Measurements from ENCODE around the gene ASPRV1.

Gene ASPRV1

DNA sequence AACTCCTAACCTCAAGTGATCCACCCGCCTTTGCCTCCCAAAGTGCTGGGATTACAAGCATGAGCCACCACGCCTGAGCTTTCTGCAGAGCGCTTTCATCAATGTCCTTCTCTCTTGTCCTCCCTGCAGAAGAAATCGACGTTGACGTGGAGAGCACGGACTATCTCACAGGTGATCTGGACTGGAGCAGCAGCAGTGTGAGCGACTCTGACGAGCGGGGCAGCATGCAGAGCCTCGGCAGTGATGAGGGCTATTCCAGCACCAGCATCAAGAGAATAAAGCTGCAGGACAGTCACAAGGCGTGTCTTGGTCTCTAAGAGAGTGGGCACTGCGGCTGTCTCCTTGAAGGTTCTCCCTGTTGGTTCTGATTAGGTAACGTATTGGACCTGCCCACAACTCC is 23.5 kb downstream of the ASPRV1 start:
- no peak for DNase-seq

DNA sequence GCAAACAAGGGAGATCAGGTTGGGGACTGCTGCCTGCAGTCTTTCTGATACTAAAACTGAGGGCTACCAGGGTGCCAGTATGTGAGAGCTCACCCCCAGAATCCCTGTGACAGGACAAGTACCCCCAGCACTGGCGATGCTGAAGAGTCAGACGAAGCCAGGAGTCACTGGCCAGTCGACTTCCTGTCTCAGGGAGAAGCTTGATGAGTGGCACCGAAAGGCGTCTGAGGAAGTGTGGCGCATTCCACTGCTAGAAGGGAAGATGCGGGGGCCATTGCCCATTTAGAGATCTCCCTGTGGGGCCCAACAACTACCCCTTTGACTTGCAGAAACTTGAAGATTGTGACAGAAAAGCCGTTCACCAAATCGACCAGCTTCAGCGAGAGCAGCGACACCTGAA is 24.5 kb downstream of the ASPRV1 start:
- no peak for DNase-seq

DNA sequence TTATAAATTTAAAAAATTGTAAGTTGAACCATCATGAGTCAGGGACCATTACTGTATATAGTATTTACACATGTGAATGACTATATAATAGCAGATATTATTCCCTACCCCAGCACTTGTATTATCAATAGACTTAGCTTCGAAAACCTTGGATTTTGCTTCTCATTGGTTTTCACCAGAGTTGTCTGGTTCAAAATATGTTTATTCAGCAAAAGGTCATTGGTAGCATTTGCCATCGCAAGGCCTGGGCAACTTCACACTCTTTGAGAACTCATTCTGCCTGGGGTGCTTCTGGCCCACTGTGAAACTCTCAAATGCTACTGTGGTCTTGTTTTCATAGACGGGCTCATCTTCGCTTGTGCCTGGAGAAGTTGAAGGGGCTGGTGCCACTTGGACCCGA is 26.4 kb downstream of the ASPRV1 start:
- no peak for DNase-seq

DNA sequence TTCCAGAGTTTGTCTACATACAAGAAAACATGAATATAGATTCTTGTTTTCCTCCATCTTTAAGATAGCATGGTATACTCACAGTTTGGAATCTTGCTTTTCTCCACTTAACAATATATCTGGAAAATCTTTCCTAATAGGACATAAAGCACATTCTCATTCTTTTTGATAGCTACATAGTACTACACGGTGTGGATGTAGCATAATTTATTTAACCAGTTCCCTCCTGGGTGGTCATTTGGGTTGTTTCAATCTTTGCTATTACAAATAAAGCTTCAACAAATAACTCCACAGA is 26.9 kb downstream of the ASPRV1 start:
- DNase-seq = no peak

DNA sequence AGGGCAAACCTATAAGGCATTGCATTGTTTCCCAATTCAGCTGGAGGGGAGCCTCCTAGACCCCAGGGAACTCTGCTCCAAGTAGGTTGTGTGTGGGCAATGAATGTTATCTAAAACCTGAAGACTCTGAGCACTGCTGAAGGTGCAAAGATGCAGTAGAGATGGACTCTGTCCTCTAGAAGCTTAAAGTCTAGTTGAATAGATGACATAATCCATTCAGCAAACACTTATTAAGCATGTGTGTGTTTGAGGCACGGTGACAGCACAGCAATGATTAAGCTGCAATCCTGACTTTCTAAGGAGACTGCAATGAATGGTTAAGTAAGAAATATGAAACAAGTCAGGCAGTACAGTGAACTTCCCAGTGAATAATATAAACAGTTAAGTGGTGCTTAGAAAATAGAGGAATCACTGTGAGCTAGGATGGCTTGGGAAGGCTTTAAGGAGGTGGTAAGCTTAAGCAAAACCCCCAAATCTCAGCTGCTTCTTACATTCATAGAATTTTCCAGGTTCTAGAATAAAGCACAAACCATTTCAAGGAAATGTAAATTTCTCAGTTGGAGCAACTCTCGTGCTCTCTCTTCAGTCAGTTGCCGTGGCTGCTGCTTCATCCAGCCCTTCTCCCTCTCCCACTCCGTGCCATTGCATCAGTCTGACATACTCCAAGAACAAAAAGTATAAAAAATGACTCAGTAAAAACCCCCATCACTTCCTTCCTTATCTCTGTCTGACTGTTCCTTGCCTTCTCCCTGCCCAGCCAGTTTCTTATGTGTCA is 27.4 kb downstream of the ASPRV1 start:
- no peak for DNase-seq

DNA sequence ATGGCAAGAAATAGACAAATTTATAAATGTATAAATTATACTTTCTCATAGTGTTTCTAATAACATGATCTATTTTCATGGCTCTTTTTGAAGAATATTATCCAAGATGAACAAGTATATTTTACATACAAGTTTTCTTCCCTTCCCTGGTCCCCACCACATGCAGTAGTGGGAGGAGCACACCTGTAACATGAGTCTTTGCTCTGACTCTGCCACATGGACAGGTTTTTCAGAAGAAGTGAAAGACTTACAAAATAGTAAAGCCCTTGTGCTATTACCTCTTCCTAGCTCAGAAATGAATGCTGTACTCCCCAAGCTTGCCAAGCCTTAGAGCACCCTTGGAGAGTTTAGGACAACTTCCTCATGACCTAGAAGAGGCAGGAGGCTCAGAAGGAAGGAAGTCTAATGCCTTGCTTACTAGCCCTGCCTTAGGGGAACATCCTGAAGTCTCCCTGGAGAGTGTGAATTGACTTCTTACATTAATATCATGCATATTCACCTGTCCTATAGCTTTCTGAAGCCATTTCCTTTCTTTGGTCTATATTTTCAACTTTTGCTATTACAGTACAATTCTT is 28.1 kb downstream of the ASPRV1 start:
- no peak for DNase-seq

DNA sequence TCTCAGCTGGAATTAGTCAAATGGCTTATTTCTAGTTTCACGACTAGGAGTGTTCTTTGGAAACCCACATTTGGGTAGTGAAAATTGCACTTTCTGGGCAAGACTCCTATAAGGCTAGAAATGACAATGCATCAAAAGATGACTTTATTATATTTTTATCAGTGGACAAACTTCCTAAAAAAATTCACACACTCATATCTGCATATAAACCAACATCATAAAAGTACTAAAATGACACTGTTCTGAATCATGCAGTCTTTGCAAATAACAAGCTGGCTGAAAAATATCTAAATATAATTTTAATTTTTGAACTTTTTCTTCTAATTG is 28.9 kb downstream of the ASPRV1 start:
- no peak for DNase-seq

DNA sequence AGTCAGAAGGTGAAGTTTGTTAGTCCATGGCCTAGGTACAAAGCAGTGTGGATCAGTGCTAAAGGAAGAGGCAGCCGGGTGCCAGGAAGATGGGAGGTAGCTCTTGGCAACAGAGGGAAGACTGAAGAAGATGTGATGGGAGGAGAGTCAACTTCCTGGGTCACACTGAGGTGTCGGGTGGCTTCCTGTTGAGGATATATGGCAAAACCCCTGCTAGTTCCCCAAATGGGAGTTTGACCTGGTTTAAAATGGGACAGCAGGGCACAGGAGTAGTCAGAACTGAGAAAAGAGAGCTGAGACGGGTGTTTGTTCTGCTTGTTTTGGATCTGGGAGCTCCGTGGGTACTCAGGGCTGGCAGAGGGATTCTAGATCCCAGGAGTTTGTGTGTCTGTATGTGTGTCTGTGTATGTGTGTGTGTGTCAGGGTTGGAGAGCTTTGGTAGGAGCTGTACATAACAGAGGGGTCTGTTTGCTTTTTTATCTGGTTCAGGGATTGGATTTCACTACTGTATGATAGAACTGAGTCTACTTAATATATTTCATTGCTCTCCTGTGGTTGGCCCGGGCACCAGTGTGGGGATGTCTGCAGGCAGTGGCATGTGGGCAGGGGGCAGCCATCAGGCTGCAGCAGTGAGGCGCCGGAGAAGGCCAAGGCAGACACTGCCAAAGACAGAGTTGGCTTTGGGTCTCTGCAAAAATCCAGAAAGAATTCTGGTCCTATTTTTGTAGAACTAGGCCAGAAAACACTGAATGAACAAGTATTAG is 29.4 kb downstream of the ASPRV1 start:
- DNase-seq = no peak

DNA sequence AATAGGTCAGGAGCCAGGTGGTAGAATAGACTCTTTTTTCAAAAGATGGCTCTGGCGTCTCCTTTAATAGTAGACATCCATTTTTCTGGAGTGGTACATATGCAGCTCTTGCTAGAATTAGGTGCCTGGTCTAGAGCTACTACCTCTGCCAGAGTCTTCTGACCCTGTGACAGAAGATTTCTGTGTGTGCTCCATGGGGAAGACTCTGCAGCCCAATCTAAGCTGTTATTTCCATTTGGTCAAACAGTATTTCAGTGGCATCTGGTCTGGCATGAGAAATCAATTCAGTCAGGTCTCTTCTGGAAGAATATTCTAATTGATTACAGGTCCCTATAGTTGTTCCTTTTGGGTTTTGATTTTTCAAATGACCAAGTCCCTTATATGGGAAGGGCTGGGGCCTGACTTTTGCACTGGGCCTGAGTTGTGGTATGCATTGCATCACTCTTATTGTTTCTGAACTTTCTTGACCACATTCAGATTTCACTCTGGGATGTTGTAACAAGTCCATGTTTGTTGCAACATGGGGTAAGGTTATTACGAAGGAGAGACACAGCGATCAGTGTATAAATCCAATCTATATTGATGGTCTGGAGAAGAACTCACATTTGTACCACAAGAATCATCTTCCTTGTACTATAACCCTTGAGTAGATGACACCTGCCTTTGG is 34.4 kb downstream of the ASPRV1 start:
- no peak for DNase-seq

DNA sequence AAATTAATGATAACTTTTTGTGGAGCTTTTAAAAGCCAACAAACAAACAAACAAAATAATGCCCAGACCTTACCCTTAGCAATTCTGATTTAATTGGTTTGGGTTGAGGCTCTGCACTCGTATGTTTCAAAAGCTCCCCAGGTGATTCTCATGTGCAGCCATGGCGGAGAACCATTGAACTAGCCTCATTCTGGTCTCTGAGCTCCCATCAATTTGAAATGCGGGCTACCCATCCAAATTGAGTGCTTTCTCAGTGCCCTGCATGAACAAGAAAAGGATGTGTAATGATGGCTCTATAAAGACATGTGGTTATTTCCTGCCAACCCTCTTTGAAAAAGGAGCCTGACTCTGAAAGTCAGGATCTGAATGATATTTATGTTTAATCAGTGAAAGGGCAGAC is 38.3 kb downstream of the ASPRV1 start:
- no peak for DNase-seq

DNA sequence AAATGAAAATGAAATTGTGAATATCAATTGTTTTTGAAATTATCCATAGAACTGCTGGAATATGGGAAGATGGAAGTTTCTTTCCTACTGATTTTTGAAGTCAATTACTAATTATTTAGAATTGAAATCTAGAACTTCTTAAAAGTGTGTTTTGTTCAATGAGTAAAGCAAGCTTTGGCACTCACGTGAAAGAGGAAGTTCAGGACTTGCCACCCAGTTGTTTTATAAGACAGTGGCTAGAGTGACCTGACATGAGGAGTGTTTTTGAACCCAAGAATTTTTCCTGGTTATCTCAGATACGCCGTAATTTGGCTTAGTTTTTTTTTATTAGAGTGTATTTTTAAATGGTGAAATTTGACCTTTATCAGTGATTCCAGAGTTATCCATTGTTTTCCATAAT is 43.0 kb downstream of the ASPRV1 start:
- no peak for DNase-seq

DNA sequence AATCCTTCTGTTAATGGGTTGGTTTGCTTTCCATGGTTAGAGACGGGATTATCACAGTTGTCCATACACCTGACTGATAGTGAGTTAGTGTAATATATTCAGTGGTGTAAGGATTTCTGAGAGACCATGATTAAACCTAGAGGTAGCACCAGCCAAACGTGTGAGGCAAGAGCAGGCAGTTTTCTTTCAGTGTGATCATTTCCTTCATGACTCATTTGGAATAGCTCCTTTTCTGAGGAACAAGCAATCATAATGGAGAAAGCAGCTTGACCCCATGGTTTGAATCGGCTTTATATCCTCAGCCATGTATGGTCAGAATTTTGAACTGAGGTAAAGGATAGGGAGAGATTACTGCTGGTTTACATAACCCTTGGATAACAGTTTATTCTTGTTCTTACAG is 43.6 kb downstream of the ASPRV1 start:
- DNase-seq = no peak

DNA sequence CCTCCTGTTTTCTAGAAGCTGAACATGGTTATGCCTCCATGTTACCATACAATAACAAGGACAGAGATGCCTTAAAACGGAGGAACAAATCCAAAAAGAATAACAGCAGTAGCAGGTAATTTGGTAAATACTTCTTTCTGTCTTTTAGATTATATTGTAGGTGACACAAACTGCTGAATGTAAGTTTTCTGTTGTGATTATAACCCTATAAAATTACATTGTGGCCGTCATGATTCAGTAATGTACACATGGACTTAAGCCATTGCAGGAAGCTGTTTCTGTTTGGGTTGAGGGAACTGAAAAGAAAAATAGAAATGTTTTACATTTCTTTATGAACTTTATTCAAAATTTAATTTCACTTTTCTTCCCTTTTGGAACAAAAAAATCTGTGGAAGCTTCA is 45.3 kb downstream of the ASPRV1 start:
- DNase-seq = no peak

DNA sequence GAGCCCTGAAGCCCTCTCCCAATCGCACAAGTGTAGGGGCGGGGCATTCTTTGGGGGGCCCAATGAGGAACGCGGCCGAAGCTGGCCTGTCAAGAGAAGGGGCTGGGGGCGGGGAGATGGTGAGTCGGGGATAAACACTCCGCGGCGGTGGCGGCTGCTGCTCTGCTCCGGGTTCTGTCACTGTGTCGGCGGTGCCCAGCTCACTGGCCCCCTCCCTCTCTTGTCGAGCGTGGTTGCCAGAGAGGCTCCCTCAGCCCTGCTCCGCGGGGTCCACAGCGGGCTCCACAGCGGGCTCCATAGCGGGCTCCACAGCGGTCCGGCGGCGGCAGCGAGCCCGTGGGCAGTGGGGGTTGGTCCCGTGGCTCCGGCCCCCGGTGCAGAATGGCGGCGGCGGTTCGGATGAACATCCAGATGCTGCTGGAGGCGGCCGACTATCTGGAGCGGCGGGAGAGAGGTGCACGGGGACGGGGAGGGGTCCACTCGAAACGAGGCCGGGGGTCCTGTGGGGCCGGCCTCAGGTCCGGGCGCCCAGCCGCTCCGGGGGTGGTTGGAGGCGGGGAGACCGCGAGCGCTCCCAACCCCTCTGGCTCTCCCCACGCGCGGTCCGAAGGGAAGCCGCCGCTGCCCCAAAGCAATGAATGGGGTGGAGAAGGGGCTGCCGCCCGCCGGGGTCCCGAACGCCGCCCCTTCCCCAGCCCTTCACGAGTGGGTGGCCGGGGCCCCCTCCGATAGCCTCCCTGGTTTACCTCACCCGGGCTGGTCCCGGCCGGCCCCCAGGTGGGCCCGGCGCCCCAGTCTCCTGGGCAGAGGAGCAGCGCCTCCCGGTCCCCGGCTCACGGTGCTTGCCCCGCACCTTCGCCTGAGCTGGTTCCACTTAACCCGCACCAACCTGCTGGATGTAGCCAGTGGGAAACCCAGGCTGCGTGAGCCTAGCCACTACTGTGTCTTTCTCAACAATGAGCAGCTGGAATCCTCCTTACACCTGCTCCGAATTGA is 46.2 kb downstream of the ASPRV1 start, which contains the start of gene MXD1:
Gene MXD1, plus strand, starts transcription at position 160 of the 996 bp plus-strand sequence. Its CDS starts 222 bp downstream, at position 382.
- peak; percentile 98 for DNase-seq

DNA sequence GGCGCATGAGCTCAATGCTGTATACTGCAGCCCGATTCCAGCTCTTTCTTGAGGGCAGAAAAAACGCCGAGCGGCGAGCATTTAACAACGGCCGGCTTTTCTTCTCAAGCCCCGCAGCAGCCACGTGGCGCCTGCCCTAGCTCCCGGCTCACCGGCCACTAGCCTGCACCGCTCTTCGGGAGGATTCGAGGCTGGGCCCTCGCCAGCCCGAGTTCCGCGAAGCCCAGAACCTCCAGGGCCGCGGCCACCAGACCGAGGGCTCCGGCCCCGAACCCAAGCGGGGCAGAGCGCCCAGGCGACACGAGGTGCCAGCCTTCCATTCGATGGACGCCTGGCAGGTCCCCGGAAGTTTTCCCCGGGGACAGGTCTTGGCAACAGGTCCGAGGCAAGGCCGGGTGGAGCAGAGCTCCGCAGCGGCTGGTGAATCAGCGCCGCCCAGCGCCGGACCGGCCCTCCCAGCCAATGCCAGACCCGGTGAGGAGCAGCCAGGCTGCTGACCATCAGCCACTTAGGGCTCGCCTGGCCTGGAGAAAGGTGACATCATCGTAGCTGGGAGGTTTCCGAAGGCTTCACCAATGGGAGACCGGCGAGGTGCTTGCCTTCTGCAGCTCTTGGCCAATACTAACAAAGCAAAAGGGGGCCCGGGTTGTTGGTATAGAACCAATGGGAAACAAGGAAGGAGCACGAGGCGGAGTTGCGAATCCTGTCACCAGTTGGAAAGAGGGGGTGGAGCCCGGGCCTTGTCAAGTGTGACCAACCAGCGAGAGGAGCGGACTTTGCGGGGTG is 47.1 kb downstream of the ASPRV1 start:
- no peak for DNase-seq

DNA sequence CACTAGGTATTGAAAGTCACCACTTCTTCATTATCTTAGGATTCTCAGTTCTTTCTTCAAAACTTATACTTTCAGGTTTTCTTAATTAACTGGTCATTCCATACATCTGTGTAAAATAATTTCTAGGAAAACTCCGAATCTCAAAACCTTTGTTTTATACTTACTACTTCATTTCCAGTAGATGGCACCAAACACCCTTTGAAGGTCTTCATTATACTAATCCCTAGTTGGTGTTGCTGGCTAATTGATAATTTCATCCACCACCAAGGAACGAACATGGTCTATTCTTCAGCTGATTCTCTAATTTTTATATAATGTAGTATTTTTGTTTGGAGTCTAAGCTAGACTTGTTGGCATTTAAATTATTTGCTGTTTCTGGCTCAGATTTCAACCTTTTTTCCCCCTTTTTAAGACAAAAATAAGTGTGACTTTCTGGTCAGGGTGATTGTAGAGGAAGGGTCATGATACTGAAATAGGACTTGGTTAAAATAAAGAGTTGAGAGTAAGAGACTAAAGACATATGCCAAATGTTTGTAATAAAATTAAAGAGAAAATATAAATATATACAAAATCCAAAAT is 49.4 kb downstream of the ASPRV1 start:
- DNase-seq = no peak
